HG02759 (cell line): ENCODE measurements around the gene GCK.

Experiments used
- ATAC-seq: cut with Tn5 transposase; IDR thresholded peaks from one replicate; pipeline ENCODE4 v1.9.1; 2021; ENCODE audit warnings: mild to moderate bottlenecking, moderate library complexity; ENCODE audit not compliant: unreplicated experiment

The GCK gene

DNA sequence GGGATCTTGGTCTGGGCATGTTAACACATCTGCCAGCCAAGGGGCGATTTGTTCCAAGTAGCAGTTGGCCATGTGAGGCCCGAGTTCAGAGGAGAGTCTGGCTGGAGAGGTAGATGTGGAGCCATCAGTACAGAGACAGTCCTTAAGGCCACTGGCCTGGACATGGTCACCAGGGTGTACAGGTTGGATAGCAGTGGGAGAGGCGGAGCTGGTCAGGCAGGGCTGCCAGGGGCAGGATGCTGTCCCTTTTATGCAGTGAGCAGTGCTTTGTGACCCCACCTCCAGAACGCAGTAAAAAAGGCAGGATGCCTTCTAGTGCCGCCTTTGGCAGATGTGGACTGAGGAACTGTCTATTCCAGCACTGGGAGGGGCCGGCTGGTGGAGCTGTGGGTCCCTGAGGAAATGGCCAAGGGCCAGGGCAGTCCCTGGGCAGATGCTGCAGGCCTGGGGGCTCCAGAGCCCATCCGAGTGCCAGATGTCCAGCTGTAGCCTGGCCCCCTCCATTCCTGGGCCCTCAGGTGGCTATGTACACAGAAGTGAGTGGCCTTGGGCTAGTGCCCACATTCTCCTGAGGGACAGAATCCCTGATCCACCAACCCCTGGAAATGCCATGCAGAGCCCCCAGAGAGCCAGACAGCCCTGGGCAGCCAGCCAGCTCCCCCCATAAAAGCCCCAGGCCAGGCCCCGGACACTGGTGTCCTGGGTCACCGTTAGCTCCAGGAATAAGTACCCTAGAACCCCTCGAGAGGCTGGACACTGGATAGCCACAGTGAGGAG lies 31.0 kb downstream of the GCK start:
- no peak for ATAC-seq

DNA sequence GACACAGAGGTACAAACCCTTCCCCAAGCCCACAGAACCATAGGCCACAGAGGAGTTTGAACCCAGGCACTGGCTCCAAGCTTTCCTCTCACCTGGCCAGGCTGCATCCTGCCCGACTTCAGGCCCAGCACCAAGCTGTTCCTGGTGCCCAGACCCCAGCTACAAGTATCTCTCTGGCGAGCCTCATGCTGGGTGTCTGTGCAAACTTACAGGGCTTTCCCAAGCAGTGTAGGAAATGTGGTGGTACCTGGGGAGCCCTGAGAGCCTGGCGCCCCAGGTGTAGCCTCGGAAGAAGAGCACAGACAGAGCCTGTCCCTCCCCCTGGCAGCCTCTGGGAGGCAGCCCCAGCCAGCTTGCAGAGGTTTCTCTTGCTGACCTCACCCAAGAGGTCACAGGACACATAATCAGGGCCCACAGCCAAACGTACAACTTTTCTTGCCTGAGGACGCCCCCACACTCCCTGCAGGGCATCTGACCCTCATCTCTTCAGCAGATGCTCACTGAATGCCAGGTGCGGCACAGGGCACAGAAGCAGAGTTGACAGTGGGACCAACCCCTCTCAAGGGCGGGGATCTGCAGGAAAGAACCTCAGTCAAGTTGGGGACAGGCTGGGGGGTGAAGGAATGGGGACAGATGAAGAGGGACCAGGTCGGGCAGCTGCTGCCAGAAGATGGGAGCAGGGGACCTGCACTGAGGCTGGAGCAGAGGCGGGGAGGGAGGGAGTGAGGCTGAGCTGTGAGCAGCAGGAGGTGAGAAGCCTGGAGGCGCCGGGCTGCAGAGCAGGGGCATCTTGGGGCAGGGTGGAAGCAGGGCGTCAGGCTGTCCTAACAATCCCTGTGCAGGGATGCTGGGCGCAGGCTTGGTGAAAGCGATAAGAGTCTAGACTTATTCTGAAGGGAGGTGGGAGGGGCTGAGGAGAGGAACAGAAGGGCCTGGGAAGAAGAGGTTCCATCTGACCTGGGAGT lies 31.8 kb downstream of the GCK start:
- ATAC-seq = no peak

DNA sequence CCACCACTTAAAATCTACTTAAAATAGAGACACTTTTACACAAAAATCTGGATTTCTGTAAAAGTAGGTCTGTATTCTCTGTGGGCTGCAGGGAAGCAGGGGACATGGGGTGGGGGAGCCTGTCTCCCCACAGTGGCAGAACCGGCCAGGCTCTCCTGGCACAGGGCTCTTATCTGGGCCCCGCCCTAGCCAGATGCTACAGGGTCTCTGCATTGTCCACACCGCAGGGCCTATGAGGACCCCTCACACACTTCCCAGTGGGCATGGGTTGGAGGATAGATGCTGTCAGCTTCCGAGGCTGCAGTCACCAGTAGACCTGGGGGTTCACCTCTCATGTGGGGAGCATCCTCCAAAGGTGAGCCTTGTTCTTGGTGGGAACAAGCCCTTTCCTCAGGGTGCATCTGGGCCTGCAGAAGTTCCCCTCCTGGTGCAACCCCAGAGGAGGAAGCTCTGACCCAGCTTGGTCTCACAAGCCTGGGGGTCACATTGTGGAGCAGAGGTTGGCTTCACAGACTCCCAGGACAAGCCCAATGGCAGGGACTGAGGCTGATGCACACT lies 32.7 kb downstream of the GCK start:
- ATAC-seq = no peak

DNA sequence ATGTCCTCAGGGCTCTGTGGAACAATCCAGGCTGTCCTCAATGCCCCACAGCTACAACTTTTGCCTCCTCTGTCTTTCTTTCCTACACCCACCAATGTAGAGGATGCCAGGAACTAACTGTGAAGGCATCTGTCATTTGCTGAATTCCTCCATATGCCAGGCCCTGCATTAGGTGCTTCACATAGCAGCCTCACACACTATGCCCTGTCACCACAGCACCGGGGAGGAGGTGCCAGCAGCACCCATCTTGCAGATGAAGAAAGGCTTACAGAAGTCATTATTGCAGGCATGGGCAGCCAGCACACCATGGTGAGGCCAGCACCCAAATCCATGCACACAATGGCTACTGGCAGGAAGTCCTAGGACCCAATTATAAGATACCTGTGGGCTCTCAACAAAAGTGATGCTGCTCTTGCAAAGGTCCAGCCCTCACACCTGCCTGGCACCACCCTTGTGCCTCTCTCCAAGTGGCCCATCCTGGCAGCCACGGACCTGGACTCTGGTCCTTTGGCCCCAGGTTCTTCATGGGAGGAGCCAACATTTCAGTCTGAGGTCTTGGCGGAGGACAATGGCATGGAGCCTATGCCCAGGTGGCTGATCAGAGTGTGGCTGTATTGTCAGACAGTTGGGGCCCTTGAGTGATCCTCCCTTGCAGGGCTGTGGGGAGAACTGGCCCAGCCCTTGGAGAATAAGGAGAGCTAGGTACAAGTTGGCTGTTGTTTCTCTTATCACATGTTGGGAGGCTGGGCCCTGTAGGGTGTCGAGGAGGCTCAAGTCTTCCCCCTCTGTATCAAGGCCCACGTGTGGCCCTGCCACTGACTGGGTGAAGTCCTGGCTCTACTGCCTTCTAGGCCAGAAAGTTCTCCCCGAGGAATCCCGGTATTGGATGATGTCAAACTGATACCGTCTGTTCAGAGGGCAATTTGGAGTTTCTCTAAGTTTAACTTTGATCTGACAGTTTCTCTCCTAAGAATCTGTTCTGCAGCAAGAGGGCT lies 33.8 kb downstream of the GCK start:
- ATAC-seq = no peak

DNA sequence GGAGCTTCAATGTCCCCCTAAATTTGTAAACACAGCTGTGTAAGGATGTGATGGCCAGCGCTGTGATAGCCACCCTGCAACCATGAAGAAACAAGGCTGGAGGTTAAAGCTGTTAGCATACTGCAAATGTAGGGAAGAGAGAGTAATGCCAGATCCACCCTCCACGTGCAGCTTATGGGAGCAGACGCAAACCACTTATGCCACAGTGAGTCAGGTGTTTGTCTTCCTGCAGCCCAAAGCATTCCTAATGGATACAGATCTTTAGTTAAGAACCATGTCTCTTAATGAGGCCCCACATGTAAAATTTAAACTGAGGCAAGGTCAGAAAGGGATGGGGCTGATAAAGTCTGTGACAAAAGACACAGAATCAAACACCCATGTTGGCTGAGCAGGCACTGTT lies 34.5 kb downstream of the GCK start:
- ATAC-seq = no peak

DNA sequence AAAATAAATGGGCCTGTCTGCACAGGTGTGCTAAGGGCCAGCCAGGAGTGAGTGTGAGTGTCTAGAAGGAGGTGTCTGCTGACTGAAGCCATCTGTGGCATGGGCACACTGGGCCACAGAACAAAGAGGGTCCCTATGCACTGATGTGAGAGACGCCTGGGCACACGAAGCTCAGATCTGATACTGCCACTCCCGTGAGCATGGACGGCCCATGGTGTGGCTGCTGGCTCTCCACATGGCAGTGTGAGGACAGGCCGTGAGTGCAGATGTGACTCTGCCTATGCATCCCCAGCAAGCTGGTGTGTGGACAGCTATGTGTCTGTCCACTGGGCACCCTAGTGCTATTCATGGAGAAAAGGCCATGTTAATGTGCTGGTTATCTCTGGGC lies 35.3 kb downstream of the GCK start:
- no peak for ATAC-seq

DNA sequence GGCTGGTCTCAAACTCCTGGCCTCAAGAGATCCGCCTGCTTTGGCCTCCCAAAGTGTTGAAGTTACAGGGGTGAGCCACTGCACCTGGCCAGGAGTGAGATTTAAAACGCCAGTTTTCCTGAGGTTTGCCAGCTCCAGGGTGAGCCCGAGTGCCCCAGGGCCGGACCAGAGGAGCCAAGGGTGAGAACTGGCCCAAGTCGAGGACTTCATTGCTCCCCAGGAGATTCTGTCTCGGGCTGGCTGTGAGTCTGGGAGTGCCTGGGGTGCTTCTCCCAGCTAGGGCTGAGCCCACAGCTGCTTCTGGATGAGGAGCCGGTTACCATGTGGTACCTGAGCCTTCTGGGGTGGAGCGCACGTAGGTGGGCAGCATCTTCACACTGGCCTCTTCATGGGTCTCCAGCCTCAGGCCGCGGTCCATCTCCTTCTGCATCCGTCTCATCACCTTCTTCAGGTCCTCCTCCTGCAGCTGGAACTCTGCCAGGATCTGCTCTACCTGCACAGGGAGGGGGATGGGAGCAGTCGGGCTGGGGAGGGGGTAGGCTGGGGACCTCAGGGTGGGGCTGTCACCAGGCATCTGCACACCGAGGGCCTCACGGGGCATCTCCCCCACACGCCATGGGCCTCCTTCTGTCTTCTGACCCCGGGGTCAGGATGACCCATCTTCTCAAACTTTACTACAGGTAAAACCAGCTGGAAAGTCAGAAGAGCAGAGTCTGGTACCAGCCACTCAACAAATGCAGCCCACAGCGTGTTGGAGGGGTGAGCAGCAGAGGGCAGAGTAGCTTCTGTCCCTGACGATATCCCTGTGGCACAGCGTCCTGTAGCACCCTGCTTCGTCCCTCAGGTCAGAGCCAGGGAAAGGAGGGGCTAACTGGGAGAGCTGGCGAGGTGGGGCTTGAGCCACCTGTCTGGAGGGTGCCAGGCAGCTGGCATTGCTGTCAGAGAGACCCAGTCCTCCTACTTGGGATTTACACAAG lies 36.0 kb downstream of the GCK start:
- ATAC-seq = no peak

DNA sequence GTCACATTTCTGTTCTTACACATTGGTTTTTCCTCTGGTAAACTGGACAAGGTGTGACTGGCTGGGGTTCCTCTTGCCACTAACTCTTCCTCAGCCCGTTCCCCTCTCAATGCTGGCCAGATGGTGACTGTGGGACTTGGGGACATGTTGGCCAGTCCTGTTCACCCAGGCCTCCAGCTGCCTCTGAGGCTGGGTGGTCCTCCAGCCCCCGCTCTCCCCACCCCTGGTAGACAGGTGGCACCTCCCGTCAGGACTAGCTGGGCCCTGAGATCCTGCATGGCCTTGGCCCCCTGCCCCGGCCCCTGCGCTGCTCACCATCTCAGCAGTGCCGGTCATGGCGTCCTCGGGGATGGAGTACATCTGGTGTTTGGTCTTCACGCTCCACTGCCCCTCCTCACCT lies 37.3 kb downstream of the GCK start:
- ATAC-seq = no peak

DNA sequence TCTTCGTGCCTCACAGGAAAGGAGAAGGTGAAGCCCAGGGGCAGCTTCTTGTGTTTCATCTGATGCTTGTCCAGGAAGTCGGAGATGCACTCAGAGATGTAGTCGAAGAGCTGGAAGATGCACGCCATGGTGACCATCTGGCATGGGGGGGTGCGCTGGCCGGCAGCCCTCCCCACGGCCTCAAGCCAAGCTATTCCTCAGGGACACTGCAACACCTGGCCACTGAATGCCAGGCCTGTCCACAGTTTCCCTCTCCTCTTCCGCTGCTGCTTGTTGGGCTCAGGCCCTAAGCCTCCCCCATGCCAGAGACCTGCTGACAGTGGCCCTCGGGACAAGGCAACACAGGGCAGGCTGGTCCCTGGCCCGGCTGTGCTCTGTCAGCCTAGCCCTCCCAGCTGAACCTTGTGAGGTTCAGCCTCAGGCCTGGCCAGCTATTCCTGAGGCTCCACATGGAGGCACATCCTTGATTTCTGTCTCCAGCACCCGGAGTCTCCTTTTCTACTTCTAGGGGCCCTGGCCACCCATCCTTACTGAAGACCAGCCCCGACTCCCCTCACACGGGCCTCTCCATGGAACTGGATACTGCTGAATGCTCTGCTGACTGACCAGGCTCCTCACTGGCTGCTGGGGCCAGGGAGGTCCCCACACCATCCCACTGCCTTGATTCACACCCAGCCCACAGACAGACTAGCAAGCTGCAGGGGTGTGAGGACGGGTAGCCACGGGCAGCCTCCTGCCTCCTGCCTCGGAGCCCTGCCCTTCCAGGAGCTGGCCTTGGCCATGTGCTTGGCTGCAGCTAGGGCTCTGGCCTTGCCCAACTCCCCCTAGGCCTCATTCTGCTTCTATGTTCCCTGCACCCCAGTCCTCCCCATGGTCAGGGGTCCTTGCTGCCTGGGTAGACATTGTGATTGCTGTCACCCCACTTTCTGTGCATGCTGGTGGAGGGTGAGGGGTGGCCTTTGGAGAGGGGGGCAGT lies 38.0 kb downstream of the GCK start:
- no peak for ATAC-seq

DNA sequence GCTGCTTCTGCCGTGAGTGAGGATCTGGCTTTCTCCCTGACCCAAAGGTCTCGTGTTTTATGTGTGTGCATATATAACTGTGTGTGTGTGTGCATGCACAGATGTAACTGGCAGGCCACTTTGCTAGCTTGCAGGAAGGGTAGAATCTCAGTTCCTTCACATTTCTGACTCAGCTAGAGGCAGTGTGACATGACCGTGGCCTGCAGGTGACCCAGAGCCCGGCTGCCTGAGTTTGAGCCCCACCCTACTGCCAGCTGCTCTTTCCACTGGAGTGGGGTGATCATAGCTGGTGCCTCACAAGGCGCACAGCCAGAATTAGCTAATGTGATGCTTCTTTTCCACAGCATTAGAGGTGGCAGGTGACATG lies 38.8 kb downstream of the GCK start:
- ATAC-seq = peak; percentile 56

DNA sequence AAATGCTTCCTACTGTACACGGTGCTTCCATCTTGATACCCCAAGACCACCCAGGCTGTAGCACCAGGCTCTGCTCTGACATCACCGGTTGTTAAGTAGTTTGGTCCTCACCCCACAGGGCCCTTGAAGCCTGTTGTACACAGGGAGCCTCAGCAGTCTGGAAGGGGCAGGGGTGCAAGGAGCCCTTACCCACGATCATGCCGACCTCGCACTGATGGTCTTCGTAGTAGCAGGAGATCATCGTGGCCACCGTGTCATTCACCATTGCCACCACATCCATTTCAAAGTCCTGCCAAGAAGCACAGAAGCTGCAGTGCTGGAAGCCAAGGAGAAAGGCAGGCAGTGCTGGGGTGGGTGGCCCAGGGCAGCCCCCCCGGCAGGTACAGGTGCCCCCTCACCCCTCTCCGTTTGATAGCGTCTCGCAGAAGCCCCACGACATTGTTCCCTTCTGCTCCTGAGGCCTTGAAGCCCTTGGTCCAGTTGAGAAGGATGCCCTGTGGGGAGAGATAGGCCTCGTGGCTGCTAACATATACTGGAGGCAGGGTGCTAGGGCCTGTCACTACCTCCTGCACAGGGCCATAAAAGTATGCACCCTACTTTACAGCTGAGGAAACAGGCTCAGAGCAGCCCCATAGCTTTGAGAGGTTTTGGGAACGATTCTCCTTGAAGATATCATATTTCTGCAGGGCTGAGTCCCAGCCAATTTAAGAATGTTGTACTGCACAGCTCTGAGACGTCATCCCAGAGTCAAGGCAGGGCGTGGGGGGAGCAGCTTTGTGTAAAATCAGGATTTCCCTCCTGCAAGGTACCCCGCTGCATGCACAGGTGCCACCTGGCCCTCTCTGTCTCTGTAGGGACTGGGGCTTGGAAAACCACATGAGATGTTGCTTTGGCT lies 39.4 kb downstream of the GCK start:
- no peak for ATAC-seq

DNA sequence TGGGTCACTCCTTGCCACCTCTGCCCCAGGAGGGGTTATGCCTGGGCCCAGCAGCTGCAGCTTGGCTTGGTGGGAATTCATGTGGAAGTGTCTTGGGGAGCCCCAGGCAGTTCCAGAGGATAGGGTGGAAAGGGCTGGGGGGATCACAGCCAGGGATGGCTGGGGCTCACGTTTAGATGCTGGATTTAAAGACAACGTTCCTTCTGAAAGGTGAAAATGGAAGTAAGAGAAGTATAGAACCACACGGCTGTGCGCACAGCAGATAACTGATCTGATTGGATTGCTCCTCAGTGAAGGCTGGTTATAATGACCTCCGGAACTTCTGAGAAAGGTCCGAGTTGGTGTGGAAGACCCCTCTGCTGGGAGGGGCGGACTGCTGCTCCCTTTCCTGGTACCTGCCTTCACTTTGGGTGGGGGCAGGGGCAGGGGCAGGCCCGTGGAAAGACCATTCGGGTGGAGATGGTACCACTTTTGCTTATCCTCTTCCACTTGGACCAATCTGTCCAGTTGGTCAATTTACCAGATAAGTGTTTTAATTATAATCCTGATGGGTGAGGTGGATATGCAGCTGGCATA lies 40.2 kb downstream of the GCK start:
- ATAC-seq = no peak

DNA sequence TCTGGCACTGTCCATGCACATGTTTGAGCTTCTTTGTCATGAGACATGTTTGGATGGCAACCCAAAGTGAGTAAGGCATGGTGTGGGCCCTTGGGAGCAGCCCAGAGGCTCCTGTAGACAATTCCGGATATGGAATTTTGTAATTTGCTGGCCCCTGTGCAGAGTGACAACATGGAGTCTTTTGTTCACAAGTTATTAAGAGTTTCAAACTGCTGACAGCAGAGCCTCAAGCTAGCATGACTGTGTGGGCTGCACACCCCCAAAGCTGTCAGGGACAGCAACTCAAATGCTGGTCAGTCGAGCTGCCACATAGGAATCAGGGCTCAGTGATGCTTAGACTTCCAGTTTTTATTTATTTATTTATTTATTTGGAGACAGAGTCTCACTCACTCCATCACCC lies 41.1 kb downstream of the GCK start:
- no peak for ATAC-seq

DNA sequence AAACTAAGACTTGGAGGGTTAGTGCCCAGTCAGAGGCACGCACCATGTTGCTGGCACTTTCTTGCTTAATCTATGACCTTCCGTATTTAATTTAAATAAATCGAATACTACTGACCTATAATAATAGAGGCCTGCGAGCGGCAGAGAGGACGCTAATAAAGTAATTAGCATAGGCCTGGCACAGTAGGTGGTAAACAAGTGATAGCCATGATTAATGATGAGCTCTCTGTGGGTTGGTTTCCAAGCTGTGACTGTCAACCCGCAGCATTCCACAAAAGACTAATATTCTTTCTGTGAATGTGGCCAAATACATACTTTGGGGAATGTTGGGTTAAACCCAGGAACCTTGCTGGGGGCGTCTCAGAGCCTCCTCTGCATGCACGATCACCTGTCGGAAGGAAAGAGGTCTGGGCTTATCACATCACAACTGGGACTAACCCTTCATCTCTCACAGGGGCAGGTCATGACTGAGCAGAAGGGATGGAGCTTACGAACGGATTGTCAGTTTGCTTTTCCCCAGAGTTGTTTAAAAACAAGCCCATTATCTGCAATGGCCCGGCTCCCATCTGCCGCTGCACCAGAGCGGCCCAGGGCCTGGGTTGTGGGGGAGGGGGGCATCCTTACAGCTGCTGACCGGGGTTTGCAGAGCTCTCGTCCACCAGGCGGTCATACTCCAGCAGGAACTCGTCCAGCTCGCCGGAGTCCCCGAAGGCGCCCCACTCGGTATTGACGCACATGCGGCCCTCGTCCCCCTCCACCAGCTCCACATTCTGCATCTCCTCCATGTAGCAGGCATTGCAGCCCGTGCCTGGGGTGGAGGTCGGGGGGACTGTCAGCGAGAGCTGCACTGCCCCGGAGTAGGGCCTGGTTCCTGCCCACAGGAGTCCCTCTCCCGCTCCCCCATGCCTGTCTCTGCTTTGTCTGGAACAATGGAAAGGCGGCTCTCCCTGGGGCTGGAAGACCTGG lies 41.9 kb downstream of the GCK start:
- no peak for ATAC-seq

DNA sequence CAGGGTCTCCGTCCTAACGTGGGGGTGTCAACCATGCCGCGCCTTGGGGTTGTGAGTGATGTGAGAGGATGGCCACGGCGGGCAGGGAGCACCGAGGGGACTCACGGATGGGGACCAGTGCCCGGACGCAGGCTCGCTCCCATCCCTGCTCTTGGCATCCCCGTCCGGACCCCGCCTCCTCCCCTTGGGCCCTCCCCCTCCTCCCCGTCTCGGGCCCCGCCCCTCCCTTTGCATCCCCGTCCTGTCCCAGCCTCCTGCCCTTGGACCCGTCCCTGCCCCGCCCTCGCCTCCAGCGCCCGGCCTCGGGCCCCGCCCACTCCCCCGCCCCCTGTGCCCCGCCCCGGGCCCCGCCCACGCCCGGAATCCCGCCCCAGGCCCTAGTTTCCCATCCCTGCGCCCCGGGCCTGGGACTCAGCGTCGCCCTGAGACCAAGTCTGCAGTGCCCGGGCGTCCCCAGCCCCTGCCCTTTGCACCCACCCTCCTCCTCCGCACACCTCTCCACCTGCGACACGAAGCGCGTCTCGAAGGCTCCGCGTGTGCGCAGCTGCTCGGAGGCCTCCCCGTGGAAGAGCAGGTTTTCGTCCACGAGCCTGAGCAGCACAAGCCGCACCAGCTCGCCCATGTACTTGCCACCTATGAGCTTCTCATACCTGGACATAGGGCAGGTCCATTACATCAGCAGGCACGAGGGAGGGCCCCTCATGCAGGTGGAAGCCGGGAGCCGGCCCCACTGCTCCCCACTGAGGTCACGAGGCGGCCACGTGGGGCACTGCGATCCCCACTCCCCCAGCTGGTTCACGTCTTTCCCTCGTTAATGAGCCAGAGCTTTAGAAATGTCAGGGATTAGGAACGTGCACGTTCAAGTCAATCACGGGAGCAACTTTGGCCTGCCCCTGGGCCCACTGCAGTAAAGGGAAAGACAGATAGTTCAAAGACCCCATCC lies 43.0 kb downstream of the GCK start:
- no peak for ATAC-seq
